ENCODE results near the gene ATXN10.
A peak's percentile ranks its signal among the peaks of the same experiment; 100 is the strongest.

Gene ATXN10

DNA sequence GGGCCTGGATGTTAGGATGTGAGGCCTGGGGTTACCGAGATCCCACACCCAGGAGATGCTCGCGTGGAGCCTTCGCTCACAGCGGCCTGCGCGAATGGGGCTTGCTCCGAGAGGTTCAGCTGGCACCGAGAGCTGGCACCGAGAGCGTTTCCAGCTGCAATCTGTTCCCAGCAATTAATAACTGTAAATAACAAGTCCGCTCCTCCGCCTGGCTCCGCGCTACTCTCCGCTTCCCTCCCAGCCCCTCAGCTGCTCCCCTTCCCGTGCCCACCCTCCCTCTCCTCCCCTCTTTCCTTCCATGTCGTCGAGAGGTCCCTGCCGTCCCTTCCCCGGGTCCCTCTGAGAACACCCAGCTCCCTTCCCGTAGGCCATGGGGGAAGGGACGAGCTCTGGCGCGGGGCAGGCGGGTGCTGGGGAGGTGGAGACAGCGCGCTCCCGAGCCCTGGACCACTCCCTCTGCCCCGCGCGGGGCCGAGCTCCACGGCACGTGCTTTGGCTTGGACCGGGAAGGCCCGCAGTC is 194.6 kb downstream of the ATXN10 start:
- no peak for TF ChIP-seq CTCF (conservative IDR thresholded peaks at IDR 0.05; ENCODE audit: low read depth, low read length)
- no peak for DNase-seq (ENCODE audit: low read depth)
- H3K4me3 ChIP-seq (ENCODE audit: low read depth, low read length), result no peak overlapping the region

GRCh38 chr22:45866646-45867117 is 195.0 kb downstream of the ATXN10 start:
- no peak overlapping the region for H3K4me3 ChIP-seq (ENCODE audit: low read depth, low read length)
- DNase-seq (ENCODE audit: low read depth), result no peak
- no peak for TF ChIP-seq CTCF (conservative IDR thresholded peaks at IDR 0.05; ENCODE audit: low read depth, low read length)

DNA sequence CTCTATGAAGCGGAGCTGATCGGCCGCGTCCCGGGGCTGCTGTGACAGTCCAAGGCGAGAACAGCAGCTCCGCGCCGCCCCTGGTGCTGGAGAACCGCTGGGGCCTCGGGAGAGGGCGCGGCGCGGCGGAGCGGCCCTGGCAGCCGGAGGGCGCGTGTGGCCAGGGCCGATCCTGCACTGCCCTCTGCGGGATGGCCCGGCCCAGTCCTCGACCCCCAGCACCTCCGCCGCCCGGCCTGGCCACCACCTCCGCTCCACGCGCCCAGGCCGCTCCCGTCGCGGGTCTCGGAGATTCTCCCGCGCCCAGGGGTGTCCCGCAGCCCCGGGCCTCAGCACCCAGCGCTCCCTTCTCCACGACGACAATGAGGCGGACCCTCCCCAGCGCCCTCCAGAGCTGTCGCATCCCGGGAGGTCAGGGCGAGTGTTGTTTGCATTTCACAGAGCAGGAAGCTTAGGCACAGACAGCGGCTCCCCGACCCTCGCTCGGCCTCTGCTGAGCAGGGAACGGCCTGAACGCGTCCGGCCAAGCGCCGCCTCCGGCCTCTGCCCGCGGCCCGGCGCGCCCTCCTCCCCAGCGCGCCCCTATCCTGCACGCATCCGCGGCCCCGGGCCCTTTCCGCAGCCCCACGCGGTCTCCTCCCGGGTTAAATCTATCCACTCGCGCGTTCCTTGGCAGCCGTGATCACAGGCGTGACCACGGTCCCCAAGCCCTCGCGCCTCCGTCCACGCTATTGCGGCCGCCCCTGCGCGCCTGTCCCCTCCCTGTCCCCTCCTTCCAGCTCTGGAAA is 195.7 kb downstream of the ATXN10 start:
- no peak for TF ChIP-seq CTCF (conservative IDR thresholded peaks at IDR 0.05; ENCODE audit: low read depth, low read length)
- peak; percentile 30 for DNase-seq (ENCODE audit: low read depth)
- H3K4me3 ChIP-seq (ENCODE audit: low read depth, low read length), result no peak overlapping the region

- TF ChIP-seq CTCF (conservative IDR thresholded peaks at IDR 0.05; ENCODE audit: low read depth, low read length), result no peak
- no peak for DNase-seq (ENCODE audit: low read depth)
- H3K4me3 ChIP-seq (ENCODE audit: low read depth, low read length), result no peak overlapping the region
Observed at GRCh38 chr22:45867906-45868555, 196.4 kb downstream of the ATXN10 start.

GRCh38 chr22:45868571-45869339 is 197.1 kb downstream of the ATXN10 start:
- H3K4me3 ChIP-seq (ENCODE audit: low read depth, low read length), result no peak overlapping the region
- no peak for DNase-seq (ENCODE audit: low read depth)
- no peak for TF ChIP-seq CTCF (conservative IDR thresholded peaks at IDR 0.05; ENCODE audit: low read depth, low read length)

GRCh38 chr22:45869340-45869847 is 197.8 kb downstream of the ATXN10 start:
- DNase-seq (ENCODE audit: low read depth), result no peak
- no peak for TF ChIP-seq CTCF (conservative IDR thresholded peaks at IDR 0.05; ENCODE audit: low read depth, low read length)

More at GRCh38 chr22:45869340-45869847, 197.8 kb downstream of the ATXN10 start:
- H3K4me3 ChIP-seq (ENCODE audit: low read depth, low read length), result no peak overlapping the region
